HCT116 (cell line): ENCODE data around the gene ROBO1. TPM values are rescaled to one million over a fixed set of nuclear protein-coding genes. Genes with fewer than 3 reads are reported as not detected.

Source experiments
- ATAC-seq: fragments of 200-7000 bp; cut with Tn5 transposase; 2 replicates; pipeline ENCODE4 v1.9.1; 2020; ENCODE audit warnings: mild to moderate bottlenecking, moderate library complexity
- BruUV-seq: library from RNA; stranded (reverse); fragments of 400-500 nt; replicated peaks from 2 replicates; lab custom pipeline; 2021; lab: Mats Ljungman, UMichigan
- CTCF ChIA-PET: fragments of 300-600 bp; sonication (Branson Sonifier 250); formaldehyde crosslinking; loops from one replicate; lab custom pipeline; 2021; ENCODE audit warnings: antibody characterized with exemption; lab: Charles Lee
- POLR2A ChIA-PET: fragments of 300-600, 350-600 bp; sonication (Branson Sonifier 250); formaldehyde crosslinking; loops from one replicate; lab custom pipeline; 2021; ENCODE audit warnings: antibody characterized with exemption; lab: Charles Lee
- RAD21 ChIA-PET, 2 experiments: fragments of 300-600 bp; sonication (Branson Sonifier 250); formaldehyde crosslinking; loops; one replicate each; lab custom pipeline; 2023; ENCODE audit warnings: low total read pairs in 2 of 2; ENCODE audit not compliant: uncharacterized antibody in 2 of 2, unreplicated experiment in 2 of 2, low non-redundant PET in 1 of 2; lab: Charles Lee
- DNase-seq: peaks from one replicate; pipeline ENCODE4 v3.0.0-alpha.2; 2010; ENCODE audit warnings: low read depth, low spot score
- H2AFZ ChIP-seq: fragments of 200-600 bp; shearing (Covaris generic), sonication (generic); 2 replicates; pipeline ENCODE4 v1.6.1; 2017; ENCODE audit warnings: low read depth, mixed run types, mixed read lengths, antibody characterized with exemption, low read length; ENCODE audit not compliant: poor library complexity, severe bottlenecking
- H3K27ac ChIP-seq: 2 replicates; pipeline ENCODE4 v1.5.1; 2012; ENCODE audit warnings: low read depth, low read length
- H3K27me3 ChIP-seq: fragments of 200-600 bp; sonication (generic); 2 replicates; pipeline ENCODE4 v1.6.1; 2016; ENCODE audit warnings: mixed run types, low read length, mixed read lengths; ENCODE audit not compliant: insufficient read depth
- H3K36me3 ChIP-seq, 2 experiments: fragments of 200-500 bp in 1 of 2; fragments of 200-600 bp in 1 of 2; sonication (Bioruptor generic) in 1 of 2; sonication (generic) in 1 of 2; 2 replicates each; pipeline versions ENCODE4 v1.5.1 to v1.6.1; 2014 to 2016; ENCODE audit warnings: low read length in 2 of 2, inconsistent platforms in 1 of 2, mixed read lengths in 1 of 2, mixed run types in 1 of 2; ENCODE audit not compliant: insufficient read depth in 2 of 2, control insufficient read depth in 1 of 2
- H3K4me1 ChIP-seq, 2 experiments: fragments of 200-600 bp in 1 of 2; sonication (generic) in 1 of 2; 2 replicates each; pipeline versions ENCODE4 v1.5.1 to v1.6.1; 2012 to 2017; ENCODE audit warnings: low read length in 2 of 2, inconsistent platforms in 1 of 2, mild to moderate bottlenecking in 1 of 2, mixed read lengths in 1 of 2, mixed run types in 1 of 2, moderate library complexity in 1 of 2; ENCODE audit not compliant: insufficient read depth in 2 of 2, control insufficient read depth in 1 of 2
- H3K4me2 ChIP-seq: fragments of 200-600 bp; sonication (generic); 2 replicates; pipeline ENCODE4 v1.6.1; 2017; ENCODE audit warnings: mixed run types, low read length, mixed read lengths
- H3K4me3 ChIP-seq, 2 experiments: fragments of 200-600 bp in 1 of 2; sonication (generic) in 1 of 2; replicated peaks in 1 of 2; 2 replicates each; pipeline ENCODE4 v1.5.1; 2011 to 2016; ENCODE audit warnings: low read length in 2 of 2, control low read depth in 1 of 2, low read depth in 1 of 2, mild to moderate bottlenecking in 1 of 2, mixed read lengths in 1 of 2, mixed run types in 1 of 2
- H3K79me2 ChIP-seq: fragments of 200-600 bp; sonication (generic); 2 replicates; pipeline ENCODE4 v1.6.1; 2017; ENCODE audit warnings: mild to moderate bottlenecking, mixed run types, low read length, moderate library complexity, mixed read lengths; ENCODE audit not compliant: insufficient read depth
- H3K9ac ChIP-seq: fragments of 200-600 bp; sonication (generic); 2 replicates; pipeline ENCODE4 v1.6.1; 2016; ENCODE audit warnings: low read length, mixed read lengths
- H3K9me2 ChIP-seq: fragments of 200-600 bp; sonication (generic), shearing (Covaris generic); 2 replicates; pipeline ENCODE4 v1.6.1; 2017; ENCODE audit warnings: mixed run types, mild to moderate bottlenecking, moderate library complexity; ENCODE audit not compliant: insufficient read depth
- H3K9me3 ChIP-seq, 2 experiments: fragments of 200-500 bp in 1 of 2; fragments of 200-600 bp in 1 of 2; sonication (Bioruptor generic) in 1 of 2; sonication (generic) in 1 of 2; 2 replicates each; pipeline ENCODE4 v1.6.1; 2014 to 2017; ENCODE audit warnings: low read length in 2 of 2, mixed read lengths in 2 of 2, inconsistent platforms in 1 of 2, low read depth in 1 of 2, mild to moderate bottlenecking in 1 of 2, mixed run types in 1 of 2, moderate library complexity in 1 of 2; ENCODE audit not compliant: control insufficient read depth in 1 of 2, insufficient read depth in 1 of 2
- H4K20me1 ChIP-seq: fragments of 200-600 bp; sonication (generic), shearing (Covaris generic); 2 replicates; pipeline ENCODE4 v1.6.1; 2017; ENCODE audit warnings: mixed run types, mild to moderate bottlenecking, moderate library complexity; ENCODE audit not compliant: insufficient read depth
- CEBPB ChIP-seq: IDR thresholded peaks from 2 replicates; pipeline ENCODE4 v1.6.1; 2012; ENCODE audit warnings: low read depth
- CTCF ChIP-seq, 3 experiments: fragments of 200-600 bp in 1 of 3; sonication (generic) in 1 of 3; IDR thresholded peaks in 2 of 3; conservative IDR thresholded peaks in 1 of 3; 2 replicates each; pipeline ENCODE4 v1.5.1; 2012 to 2017; ENCODE audit warnings: low read depth in 2 of 3, low read length in 2 of 3, antibody characterized with exemption in 1 of 3, borderline replicate concordance in 1 of 3, control low read depth in 1 of 3, mild to moderate bottlenecking in 1 of 3, mixed read lengths in 1 of 3, mixed run types in 1 of 3, moderate library complexity in 1 of 3; ENCODE audit not compliant: insufficient read depth in 1 of 3
- EGR1 ChIP-seq: IDR thresholded peaks from 2 replicates; pipeline ENCODE4 v1.6.1; 2012; ENCODE audit warnings: low read depth
- JUND ChIP-seq: IDR thresholded peaks from 2 replicates; pipeline ENCODE4 v1.6.1; 2012
- MAX ChIP-seq: IDR thresholded peaks from 2 replicates; pipeline ENCODE4 v1.6.1; 2012
- POLR2AphosphoS5 ChIP-seq: IDR thresholded peaks from 2 replicates; pipeline ENCODE4 v1.6.1; 2011; ENCODE audit warnings: mild to moderate bottlenecking, low read depth, low read length, moderate library complexity
- REST ChIP-seq: IDR thresholded peaks from 2 replicates; pipeline ENCODE4 v1.6.1; 2012; ENCODE audit warnings: low read depth
- TCF7L2 ChIP-seq: IDR thresholded peaks from 2 replicates; pipeline ENCODE4 v1.7.0; 2011; ENCODE audit warnings: borderline replicate concordance, inconsistent platforms; ENCODE audit not compliant: insufficient read depth, insufficient read length; ENCODE audit errors: extremely low read depth
- YY1 ChIP-seq: IDR thresholded peaks from 2 replicates; pipeline ENCODE4 v1.6.1; 2011; ENCODE audit warnings: low read length, low read depth, moderate library complexity, mild to moderate bottlenecking; ENCODE audit not compliant: insufficient replicate concordance; ENCODE audit errors: extremely low read depth
- ZNF274 ChIP-seq: fragments of 200-500 bp; sonication (Bioruptor generic); IDR thresholded peaks from 2 replicates; pipeline ENCODE4 v1.6.1; 2014; ENCODE audit warnings: mild to moderate bottlenecking, low read depth, low read length, inconsistent platforms
- intact Hi-C: fragments of 100-400 bp; cut with micrococcal nuclease; formaldehyde crosslinking; loops from 2 replicates; pipeline ENCODE4 v1.10.0; 2022
- total RNA-seq: library from RNA; stranded (reverse); gene quantifications from one replicate; pipeline ENCODE4 v1.2.1, GENCODE V29; 2021; ENCODE audit not compliant: unreplicated experiment

The ROBO1 gene
- total RNA-seq, 1 experiment from 2014 or later = 0.27 TPM

- H3K9ac ChIP-seq = no peak overlapping the region
- ChIA-PET RAD21 (no interaction called here), CTCF (no interaction called here)
- no peak for TF ChIP-seq ZNF274
- TF ChIP-seq CTCF (IDR thresholded peaks at IDR 0.05 in 2 of 3, conservative IDR thresholded peaks at IDR 0.05 in 1 of 3; ENCODE audit: borderline replicate concordance in 1 of 3, insufficient read depth in 1 of 3, low read depth in 2 of 3, low read length in 2 of 3) = no peak
- TF ChIP-seq, all 23 proteins: peak for 0
- DNase-seq = no peak
- Histone ChIP-seq H3K4me3 (no peak overlapping the region), H3K27me3 (no peaks in the 10 kb centered on the region), H3K9me3 (peaks cover 9 to 28% of the 10 kb centered on the region in 2 experiments; a peak in 3 of 4 replicates), H3K4me2 (no peak overlapping the region), H3K36me3 (no peaks in the 10 kb centered on the region), H3K9me2 (no peaks in the 10 kb centered on the region), H3K79me2 (no peaks in the 10 kb centered on the region), H3K27ac (no peak overlapping the region), H2AFZ (no peak overlapping the region), H4K20me1 (no peaks in the 10 kb centered on the region), H3K4me1 (no peaks in the 10 kb centered on the region)
- BruUV-seq = no TSS peak
- intact Hi-C loops = no loop called here
- no peak for ATAC-seq
- POLR2A ChIA-PET = no interaction called here
Measured at GRCh38 chr3:78823859-78824258, 943.9 kb downstream of the ROBO1 start.

GRCh38 chr3:78823434-78823833 lies 944.4 kb downstream of the ROBO1 start:
- H4K20me1 ChIP-seq = no peaks in the 10 kb centered on the region
- DNase-seq = no peak
- ATAC-seq = no peak
- no peak overlapping the region for H3K27ac ChIP-seq
- no peak overlapping the region for H3K4me3 ChIP-seq
- no TSS peak for BruUV-seq
- no peak overlapping the region for H3K4me2 ChIP-seq
- H3K9me3 ChIP-seq = peaks cover 12 to 30% of the 10 kb centered on the region in 2 experiments; a peak in 3 of 4 replicates
- CTCF ChIA-PET = no interaction called here
- no peaks in the 10 kb centered on the region for H3K36me3 ChIP-seq
- POLR2A ChIA-PET = no interaction called here
- no peaks in the 10 kb centered on the region for H3K79me2 ChIP-seq
- H3K27me3 ChIP-seq = no peaks in the 10 kb centered on the region
- H3K4me1 ChIP-seq = no peaks in the 10 kb centered on the region
- no peak overlapping the region for H2AFZ ChIP-seq
- RAD21 ChIA-PET = no interaction called here
- H3K9me2 ChIP-seq = no peaks in the 10 kb centered on the region
- no peak overlapping the region for H3K9ac ChIP-seq
- TF ChIP-seq YY1 (no peak), JUND (no peak), MAX (no peak), CEBPB (no peak), TCF7L2 (no peak), POLR2AphosphoS5 (no peak), REST (no peak), EGR1 (no peak), ZNF274 (no peak)
- intact Hi-C loops = no loop called here
